Measurements from ENCODE around the gene RAC2.
A peak's percentile ranks its signal among the peaks of the same experiment; 100 is the strongest.
"Not testable (repeated sequence)": the region's sequence is repeated elsewhere in the genome, so short reads cannot be mapped to it uniquely, and the experiment has no call there.

Gene RAC2

DNA sequence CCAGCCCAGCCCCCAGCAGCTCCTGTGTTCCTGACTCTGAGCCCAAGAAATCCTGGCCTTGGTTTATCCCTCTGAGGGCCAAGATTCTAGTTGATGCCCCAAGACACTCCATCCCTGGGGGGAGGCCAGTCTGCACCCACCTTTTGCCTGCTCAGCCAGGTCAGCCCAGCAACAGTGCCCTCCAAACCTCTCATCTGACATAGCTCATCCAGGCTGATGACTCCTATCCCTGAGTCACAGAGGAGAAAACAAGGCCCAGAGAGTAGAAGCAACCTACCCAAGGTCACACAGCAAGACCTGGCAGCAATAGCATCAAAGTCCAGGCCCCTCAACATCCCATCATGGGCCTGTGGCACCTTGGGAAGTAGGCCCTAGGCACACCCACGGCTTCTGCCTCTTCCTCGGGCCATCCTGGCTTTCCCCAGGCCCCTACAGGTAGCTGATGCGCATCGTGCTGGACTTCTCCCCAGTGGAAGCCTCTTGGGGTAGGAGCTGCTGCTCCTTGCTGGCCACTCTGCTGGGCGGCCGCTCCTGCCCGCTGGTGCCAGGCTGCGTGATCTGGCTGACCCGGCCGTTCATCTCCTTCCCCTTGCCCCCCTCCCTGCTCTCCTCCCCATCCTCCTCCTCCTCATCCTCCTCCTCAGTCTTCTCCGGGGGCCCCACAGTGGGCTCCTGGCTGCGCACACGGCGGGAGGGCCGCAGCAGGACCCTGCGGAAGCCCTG is 37.8 kb downstream of the RAC2 start:
- no peak for DNase-seq (ENCODE audit: low spot score)

DNA sequence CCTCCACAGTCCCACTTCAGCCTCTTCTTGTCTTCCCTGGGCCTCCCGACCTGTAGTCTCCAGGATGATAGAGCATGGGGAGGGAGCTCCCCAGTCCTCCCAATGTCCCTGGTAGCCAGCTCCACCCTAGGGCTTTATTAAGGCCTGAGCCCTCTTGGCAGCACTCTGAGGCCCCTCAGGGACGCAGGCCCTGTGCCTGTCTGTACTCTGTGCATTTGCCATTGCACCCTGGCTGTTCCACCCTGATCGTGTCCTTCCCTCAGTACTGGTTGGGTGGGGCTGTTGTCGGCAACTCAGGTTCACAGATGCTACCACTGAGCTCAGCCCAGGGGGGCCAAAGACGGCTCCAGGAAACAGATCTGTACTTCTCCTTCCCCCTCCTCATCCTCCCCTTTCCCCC is 39.0 kb downstream of the RAC2 start:
- DNase-seq (ENCODE audit: low spot score), result no peak

DNA sequence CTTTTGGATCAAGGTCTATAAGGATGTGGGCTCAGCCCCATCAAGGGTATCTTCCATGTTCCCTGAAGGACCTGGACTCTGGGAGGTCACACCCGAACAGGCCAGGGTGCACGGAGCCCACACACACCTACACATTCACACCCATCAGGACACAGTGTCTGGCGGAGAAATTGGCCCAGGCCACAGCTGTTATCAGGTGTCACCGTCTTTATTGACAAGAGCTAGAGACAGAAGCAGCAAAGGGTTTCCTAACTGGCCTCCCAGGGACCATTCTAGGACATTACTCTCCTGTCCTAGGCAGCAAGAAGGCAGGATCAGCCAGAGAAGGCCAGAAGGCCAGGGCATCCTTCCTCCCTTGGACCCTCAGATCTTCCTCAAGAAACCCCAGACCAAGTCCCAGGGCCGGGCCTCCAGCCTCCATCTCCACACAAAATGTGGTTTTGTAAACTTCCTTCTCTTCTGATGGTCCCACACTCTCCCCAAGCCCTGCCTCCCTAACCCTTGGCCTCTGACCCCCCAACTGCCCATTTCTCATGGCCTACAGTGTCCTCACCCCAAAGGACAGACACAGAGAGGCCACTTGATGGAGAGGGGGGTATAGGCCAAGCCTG is 39.9 kb downstream of the RAC2 start:
- DNase-seq (ENCODE audit: low spot score), result no peak

DNA sequence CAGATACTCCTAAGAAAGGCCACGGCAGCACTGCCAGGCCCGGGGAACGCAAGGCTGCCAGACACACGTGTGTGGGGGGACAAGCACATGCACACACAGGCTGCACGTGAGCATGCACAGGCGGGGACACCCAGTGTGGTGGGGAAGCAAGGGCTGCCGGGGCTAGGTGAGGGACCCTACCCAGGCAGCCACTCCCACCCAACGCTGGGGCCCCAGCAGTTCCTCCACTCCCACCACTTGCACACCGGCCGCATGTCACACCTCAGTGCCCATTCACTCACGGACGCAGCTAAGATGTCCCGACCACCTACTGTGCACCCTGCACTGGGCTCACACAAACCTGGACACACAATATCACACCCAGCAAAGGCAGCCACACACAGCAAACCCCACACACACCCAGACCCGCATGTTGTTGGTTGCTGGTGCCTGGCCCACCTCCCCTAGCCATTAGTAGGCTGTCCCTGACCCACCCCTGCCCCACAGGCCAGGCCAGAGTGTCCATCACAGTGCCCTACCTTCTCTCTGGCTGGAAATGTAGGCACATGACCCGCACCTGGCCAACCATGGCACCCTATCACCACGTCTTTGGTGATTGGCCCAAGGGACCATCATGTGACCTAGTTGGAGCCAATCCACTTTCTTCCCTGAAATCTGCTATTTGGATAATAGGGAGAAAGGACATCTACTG is 40.6 kb downstream of the RAC2 start:
- no peak for DNase-seq (ENCODE audit: low spot score)

DNA sequence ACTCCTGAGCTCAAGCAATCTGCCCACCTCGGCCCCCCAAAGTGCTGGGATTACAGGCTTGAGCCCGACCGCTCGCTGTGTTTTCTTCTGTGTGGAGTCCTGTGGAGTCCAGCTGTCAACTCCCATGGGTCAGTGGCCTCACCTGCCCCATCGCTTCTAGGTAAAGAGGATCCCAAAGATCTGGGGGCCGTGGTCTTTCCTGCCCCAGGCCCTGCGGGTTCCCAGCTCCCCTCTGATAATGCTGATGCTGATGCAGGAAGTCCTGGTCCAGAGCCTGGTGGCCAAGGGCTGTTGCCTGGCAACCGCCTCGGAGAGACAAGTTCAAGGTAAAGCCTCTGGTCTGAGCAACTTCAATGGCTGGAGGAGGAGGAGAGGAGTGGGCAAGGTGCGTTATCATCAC is 41.4 kb downstream of the RAC2 start:
- DNase-seq (ENCODE audit: low spot score), result no peak

DNA sequence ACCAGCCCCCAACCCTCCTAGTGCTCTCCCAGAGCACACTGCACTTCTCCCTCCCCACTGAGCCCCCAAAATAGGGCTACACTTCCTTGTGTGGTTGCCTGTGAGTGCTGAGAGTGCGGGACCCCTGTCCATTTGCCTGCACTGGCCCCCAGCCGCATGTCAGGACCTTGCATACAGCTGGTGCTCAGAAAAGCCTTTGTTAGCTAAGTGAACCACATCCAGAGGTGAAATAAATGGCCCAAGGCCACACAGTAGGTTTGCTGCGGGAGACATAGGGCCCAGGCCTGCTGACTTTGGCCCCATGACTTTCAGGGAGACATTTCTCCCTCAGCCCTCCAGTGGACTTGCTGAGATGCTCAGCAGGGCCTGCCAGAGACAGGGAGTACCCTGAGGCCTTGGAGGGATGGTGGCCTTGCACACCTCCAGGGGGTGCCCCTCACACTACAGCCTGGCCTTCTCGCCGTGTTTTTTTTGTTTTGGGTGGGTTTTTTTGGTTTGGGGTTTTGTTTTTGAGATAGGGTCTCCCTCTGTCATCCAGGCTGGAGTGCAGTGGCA is 42.0 kb downstream of the RAC2 start:
- DNase-seq (ENCODE audit: low spot score), result no peak

DNA sequence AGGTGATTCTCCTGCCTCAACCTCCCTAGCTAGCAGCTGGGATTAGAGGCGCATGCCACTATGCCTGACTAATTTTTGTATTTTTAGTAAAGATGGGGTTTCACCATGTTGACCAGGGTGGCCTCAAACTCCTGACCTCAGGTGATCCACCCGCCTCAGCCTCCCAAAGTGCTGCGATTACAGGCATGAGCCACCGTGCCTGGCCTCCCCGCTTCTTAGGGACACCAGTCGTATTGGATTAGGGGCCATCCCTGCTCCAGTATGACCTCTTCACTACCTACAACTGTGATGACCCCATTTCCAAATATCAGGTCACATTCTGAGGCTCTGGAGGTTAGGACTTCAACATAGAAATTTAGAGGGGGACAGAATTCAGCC is 42.6 kb downstream of the RAC2 start:
- not testable (repeated sequence) for DNase-seq (ENCODE audit: low spot score)

DNA sequence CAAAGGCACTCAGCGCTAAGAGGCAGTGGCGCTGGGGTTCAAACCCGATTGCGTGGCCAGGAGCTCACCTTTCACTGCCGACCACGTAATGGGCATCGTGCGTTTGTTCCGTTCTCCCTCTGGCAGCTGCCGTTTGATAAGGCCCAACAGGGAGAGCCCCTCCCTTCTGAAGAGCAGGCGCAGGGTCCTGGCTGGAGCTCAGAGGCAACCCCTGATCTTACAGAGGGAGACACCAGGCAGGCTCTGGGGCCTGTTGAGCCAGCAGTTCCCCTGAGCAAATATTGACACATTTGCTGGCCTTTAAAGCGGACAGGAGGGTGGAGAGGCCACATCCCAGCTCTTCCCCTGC is 44.3 kb downstream of the RAC2 start:
- DNase-seq (ENCODE audit: low spot score), result no peak

DNA sequence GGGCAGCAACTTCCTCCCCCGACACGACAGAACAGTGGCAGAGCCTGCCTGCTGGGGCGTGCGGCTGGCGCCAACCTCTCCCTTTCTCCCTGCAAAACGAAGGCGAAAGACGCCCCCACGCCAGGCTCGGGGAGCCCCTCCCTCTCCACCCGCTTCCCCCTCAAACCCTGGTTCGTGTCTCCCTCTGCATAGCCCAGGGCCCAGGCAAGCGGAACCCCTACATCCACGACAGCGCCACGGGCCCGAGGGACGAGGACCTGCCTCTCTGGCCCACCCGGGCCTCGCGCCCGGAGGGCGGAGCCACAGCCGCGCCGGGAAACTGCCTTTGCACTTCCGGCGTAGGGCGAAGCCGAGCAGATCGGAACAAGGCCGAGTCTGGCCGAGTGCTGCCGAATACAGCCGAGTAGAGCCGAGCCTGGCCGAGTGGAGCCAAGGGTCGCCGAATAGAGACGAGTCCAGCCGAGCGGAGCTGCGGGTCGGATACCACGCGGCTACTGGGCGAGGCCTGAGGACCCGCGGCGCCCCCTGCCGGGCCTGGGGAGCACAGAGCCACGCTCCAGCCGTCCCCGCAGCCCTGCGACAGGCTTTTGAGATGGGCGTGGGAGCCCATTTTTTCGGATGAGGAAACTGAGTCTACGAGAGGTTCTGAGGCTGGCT is 44.8 kb downstream of the RAC2 start:
- peak; percentile 98 for DNase-seq (ENCODE audit: low spot score)

DNA sequence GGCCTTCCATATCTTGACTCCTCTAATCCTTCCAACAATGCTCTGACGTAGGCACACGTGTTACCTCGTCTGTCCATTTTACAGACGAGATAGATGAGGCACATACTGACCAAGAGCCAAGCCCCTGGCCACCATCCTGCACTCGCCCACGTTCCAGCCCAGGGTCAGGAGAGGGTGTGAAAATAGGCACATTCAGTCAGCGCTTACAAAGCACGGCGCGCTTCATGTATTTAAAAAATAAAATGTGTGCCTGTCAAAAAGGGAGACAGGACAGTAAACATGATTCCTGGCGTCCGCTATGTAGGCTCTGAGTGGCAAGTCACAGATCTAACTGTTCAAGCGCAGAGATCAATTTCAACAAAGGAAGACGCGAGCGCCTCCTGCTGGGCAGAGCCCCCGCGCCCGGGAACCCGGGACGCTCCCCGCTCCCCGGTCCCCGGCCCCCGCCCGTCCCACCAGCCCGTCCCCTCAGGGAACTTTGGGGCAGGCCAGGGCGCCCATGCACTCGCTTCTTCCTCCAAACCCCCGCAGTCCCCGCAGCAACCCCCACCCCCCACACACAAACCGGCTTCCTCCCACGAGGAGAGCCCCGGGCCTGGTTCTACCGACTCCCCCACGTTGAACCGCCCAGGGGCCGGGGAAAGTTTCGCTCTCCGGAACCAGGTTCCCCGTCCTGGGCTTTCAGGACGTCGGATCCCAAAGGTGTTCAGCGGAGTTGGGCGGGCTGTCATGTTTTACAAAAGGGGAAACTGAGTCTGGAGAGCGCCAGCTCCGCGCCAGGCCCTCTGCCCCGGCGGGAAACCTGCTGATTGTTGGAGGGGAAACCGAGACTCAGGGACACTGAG is 45.6 kb downstream of the RAC2 start:
- DNase-seq (ENCODE audit: low spot score), result peak; percentile 84

DNA sequence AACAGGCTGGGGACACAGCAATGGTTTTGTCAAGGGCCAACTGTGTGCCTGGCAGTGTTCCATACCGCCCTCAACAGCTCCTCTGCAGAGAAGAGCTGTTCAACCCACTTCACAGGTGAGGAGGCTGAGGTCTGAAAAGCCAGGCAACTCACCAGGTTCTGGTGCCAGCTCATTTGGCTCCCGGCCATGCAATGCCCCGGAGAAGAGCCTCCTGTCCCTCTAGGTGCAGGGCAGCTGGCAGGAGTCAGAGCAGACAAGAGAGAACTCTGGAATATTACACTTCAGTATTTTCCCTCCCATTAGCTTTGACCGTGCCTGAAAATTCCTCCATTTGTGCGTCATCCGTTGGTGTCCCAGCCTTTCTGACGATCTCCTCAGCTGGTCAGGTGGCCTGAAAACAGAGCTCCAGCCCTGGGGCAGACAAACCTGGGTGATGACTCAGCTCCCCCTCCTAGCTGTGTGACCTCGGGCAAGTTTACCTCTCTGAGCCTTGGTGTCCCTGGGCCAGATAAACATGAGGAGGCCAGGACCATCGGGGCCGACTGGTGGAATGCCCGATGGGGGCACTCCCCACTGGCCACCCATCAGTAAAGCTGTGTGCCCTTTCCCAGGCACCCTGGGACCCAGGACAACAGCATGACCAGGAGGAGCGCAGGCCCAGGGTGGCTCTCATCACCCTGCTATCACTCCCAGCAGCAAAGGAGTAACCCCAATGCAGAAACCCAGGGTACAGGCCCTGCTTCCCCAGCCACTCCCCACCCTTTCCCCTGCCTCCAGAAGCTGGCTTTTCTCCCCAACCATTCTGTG is 46.4 kb downstream of the RAC2 start:
- peak; percentile 38 for DNase-seq (ENCODE audit: low spot score)

DNA sequence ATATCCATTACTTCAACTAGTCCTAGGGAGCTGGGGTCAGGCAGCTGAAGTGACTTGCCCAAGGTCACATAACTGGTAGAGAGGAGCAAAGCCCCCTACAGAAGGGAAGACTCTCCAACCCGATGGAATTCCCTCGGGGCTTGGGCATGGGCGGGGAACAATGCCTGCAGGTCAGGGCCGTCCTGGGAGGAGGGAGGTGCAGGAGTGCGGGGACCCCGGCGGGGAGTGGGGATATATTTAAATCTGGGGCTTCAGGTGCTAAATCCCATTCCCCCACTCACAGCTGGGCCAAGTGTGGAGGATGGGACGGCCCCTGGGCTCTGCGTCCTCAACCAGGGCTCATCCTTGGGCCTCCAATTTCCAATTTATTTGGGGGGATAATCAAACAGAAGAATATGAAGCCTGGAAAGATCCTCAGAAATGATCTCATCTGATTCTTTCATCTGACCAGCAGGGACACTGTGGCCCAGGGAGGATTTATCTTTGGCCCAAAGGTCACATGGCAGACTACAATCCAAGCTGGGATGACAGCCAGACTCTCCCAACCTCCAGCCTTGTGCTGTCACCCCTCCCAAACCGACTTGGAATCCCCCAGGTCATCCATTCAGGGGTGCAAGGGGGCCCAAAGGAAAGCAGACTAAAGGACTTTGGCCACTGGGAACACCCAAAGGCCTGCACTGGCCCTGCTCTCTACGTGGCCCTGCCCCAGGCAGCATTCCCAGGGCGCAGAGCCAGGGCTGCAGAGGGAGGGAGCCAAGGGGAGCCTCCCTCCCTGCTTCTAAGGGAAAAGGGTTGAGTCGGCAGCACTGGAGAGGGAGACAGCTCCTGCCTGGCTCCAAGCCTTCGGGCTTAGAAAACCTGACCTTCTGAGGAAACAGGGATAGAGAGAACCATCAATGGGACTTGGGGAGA is 47.3 kb downstream of the RAC2 start:
- peak; percentile 96 for DNase-seq (ENCODE audit: low spot score)

DNA sequence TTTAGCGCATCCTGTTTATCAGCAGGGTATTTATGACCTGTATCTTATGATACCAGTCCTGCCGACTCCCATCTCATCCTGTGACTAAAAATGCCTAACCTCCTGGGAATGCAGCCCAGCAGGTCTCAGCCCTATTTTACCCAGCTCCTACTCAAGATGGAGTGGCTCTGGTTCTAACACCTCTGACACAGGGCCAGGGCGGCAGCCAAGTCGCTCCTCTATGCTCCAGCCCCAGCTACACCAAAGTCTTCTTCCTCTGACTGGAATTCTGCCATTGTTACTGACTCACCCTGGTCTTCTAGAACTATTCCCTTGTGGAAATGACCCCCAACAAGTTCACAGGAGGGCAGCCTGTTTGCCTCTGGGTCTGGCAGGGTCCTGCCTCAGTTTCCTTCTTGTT is 48.1 kb downstream of the RAC2 start:
- DNase-seq (ENCODE audit: low spot score), result no peak

DNA sequence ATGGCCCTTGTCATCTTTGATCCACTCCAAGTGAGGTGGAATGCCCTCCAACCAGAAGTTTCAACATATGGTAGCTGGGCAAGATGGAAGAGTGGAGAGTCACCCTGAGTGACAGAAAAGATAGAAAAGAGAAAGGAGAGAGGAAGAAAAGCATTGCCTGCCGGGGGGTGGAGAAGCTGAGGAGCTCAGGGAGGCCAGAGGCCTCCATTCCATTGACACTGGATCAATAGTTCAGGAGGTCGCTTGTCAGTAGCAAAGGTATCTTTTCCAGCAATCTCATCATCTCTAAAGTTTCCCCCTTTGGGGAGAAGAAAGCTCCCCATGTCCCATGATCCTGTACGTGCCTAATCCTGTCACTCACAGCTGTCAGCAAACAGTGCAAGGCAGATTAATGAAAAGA is 49.3 kb downstream of the RAC2 start:
- DNase-seq (ENCODE audit: low spot score), result no peak

DNA sequence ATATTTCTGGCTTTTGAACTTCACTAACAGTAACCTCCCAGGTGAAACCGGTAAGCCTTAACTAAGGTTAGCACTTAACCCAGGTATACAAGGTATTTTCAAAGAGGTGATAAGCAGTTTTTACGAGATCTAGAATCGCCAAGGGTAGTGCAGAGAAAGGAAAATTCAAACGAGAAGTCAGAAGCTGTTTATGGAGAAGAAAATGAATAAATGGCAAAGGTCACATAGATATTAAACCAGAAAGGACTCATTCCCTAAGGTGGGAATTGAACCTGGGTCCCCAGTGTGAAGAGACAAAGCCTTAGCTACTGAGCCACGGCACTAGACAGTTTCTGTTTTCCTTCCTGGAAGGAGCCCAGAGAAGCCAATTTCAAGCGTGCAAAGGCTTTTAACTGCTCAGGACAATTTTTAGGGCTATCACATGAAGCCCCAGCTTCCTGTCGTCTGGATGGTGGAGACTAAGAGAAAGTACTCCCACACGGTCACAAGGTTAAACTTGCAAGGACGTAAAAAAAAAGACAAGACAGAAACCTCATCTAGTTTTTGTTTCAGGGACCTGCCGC is 50.4 kb downstream of the RAC2 start:
- DNase-seq (ENCODE audit: low spot score), result no peak

DNA sequence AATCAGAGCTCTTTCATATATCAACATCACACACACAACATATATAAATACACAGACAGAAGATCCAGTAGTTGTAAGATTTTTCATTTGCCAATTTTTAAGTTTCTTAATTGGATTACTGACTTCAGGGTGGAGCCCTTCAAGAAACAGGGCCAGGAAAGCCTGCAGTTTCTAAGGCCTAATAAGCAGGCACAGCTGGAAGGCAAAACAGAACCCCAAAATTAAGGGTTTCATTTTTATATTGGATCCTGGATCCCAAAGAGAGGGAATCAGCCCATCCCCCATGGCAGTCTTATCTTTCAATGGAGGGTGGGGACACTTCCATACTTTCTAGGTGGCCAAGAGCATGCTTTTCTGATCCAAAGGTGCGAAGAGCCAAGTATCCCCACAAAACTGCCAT is 51.3 kb downstream of the RAC2 start:
- DNase-seq (ENCODE audit: low spot score), result no peak

DNA sequence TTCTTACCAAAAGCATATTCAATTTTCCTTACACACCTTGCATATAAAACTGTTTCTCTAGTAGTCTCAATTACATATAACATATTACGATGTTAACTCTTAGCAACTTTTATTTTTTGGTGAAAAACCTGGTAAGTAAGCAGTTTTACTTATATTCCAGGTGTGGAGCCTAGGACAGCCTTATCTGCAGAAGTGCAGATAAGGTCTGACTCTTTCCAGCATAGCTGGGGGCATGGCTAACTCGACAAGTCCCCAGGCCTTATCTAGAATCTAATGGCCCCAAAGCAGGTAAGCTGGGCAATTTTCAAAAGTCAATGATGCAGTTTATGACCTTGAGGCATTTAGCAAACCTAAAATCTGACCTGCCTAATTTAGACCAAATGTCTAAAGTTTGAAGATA is 51.9 kb downstream of the RAC2 start:
- no peak for DNase-seq (ENCODE audit: low spot score)

DNA sequence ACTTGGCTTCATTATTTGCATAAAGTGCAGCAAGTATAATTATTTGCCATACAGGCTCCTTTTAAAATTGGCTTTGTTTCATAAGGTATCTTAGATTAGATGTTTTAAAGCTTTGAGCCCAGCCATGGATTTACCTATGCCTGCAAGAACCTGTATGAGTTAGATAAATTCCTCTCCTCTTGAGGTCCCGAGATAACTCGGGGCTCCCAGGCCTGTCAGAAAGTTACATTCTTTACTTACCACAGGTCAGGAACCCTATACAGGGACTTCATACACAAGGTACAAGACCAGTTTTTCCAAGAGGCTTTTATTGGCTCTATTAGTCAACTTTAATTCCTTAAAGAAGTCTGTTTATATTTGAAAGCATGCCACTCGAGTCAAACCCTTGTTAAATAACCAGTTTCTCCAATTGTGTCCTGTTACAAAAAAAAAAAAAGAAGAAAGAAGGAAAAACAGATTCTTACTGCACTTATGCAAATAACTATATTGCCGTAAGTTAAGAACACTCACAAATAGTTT is 53.7 kb downstream of the RAC2 start:
- no peak for DNase-seq (ENCODE audit: low spot score)

DNA sequence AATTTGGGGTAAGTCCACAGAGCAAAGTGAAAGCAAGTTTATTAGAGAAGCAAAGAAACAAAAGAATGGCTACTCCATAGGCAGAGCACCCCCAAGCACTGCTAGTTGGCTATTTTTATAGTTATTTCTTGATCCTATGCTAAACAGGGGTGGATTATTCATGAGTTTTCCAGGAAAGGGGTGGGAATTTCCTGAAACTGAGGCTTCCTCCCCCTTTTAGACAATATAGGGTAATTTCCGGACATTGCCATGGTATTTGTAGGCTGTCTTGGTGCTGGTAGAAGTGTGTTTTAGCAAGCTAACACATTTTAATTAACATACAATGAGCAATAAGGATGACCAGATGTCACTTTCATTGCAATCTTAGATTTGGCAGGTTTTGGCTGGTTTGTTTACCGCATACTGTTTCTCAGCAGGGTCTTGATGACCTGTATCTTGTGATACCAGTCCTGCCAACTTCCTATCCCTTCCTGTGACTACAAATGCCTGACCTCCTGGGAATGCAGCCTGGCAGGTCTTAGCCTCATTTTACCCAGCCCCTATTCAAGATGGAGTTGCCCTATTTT is 55.1 kb downstream of the RAC2 start:
- DNase-seq (ENCODE audit: low spot score), result no peak

Measured in AG08395 (cell line).